ENCODE results near the gene CYB5RL.
"Not testable (repeated sequence)": the region's sequence is repeated elsewhere in the genome, so short reads cannot be mapped to it uniquely, and the experiment has no call there.

Gene CYB5RL

GRCh38 chr1:54199765-54200518 lies at the start of gene CYB5RL, which contains the start of gene MRPL37:
TSS of gene CYB5RL (minus strand) at chr1:54200030. CDS start at chr1:54195616, 4,414 bp downstream.
TSS of gene MRPL37 (plus strand) at chr1:54200167. CDS start at chr1:54200244, 77 bp downstream.
- FAIRE-seq (peak; percentile 73), DNase-seq (ENCODE audit: insufficient read length, low spot score) (peak; percentile 97)
- TF ChIP-seq POLR2A (IDR thresholded peaks at IDR 0.05; ENCODE audit: low read depth, low read length): peak; percentile 48

GRCh38 chr1:54248966-54249365 lies 49.1 kb upstream of the CYB5RL start:
- no peak for FAIRE-seq
- peak; percentile 36 for DNase-seq (ENCODE audit: insufficient read length, low spot score)

GRCh38 chr1:54247863-54248515 lies 48.2 kb upstream of the CYB5RL start:
- TF ChIP-seq POLR2A (IDR thresholded peaks at IDR 0.05; ENCODE audit: low read depth, low read length): no peak
- FAIRE-seq (no peak), DNase-seq (ENCODE audit: insufficient read length, low spot score) (no peak)

More at GRCh38 chr1:54248966-54249365, 49.1 kb upstream of the CYB5RL start:
- TF ChIP-seq POLR2A (IDR thresholded peaks at IDR 0.05; ENCODE audit: low read depth, low read length): no peak

DNA sequence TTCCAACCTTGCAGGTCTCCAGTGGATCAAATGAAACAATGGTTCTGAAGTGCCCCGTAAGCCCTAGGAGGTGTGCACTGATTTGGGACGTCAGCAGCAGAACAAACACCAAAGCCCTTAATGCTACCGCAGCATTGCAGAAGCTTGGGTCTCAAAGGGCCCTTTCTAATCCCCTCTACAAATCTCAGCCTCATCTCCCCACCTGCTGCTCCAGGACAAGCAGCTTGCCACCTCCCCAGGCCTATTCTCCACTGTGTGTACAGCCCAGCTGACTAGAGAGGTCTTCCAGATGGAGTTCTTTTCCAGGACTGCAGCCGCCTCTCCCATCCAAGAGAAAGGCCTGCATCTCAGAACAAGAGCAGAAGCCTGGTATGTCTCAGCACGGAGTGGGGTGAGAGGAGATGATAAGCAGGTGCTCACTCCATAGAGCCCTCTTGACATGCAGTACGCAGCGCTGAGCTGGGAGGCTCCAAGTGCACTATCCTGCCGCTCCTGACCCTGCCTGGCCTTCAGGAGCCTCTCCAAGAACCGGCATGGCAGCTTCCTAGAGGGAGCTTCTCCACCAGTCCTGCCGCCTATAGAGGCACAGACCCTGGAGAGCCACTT lies 46.4 kb upstream of the CYB5RL start:
- no peak for TF ChIP-seq POLR2A (IDR thresholded peaks at IDR 0.05; ENCODE audit: low read depth, low read length)
- no peak for FAIRE-seq
- no peak for DNase-seq (ENCODE audit: insufficient read length, low spot score)

DNA sequence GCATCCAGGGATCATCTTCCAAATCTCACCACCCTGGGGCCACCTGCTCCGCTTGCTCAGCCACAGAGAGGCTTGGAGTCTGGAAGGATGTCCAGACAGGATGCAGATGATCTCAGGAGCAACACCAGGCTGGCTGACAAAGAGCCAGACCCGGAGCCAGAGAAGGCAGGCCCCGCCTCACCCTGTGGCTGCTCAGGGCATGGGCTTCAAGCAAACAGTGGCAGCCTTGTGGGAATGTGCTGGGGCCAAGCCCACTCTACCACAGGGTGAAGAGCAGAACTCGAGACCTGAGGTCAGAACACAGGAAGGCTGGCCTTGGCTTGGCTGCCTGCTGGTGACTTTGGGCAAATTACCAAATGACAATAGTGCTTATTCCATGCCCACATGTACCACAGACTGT lies 45.7 kb upstream of the CYB5RL start:
- no peak for FAIRE-seq
- no peak for TF ChIP-seq POLR2A (IDR thresholded peaks at IDR 0.05; ENCODE audit: low read depth, low read length)
- DNase-seq (ENCODE audit: insufficient read length, low spot score): peak; percentile 29

DNA sequence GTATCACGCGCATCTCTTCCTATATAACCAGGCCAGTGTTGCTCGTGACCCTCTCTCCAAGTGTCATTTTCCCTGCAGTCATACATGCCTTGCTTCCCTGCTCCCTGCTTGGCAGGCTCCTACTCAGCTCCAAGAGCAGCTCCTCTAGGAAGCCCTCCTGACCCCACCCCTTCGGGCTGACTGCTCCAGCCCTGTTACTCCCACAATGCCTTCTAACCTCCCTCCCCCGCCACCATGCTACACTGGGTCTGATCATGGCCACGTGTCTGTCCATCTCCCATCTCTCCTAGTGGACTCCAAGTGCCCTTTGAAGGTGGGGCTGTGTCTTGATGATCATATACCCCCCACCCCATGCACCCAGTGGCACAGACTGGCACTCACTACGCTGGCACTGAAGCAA lies 44.8 kb upstream of the CYB5RL start:
- FAIRE-seq (no peak), DNase-seq (ENCODE audit: insufficient read length, low spot score) (no peak)
- TF ChIP-seq POLR2A (IDR thresholded peaks at IDR 0.05; ENCODE audit: low read depth, low read length): no peak

DNA sequence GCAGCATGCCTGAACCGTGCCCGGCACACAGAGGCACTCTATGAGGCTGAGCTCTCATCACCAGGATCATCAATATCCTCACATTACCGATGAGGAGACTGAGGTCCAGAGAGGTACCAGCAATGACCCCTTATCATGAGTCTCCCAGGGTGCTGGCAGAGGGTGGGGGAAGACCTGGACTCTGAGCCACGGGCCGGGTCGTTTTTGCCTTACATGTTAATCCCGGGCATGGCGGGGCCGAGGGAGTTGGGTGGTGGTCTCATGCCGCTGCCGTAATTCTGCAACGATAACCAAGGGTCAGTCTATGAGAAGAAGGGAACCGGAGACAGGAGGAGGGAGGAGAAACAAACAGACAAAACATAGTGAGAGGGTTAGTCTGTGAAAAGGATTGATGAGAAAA lies 43.2 kb upstream of the CYB5RL start:
- FAIRE-seq (no peak), DNase-seq (ENCODE audit: insufficient read length, low spot score) (no peak)
- TF ChIP-seq POLR2A (IDR thresholded peaks at IDR 0.05; ENCODE audit: low read depth, low read length): no peak

- no peak for TF ChIP-seq POLR2A (IDR thresholded peaks at IDR 0.05; ENCODE audit: low read depth, low read length)
- FAIRE-seq (no peak), DNase-seq (ENCODE audit: insufficient read length, low spot score) (no peak)
These were observed 41.5 kb upstream of the CYB5RL start for GRCh38 chr1:54241364-54241763.

GRCh38 chr1:54240741-54241335 lies 41.0 kb upstream of the CYB5RL start:
- FAIRE-seq (no peak), DNase-seq (ENCODE audit: insufficient read length, low spot score) (no peak)
- TF ChIP-seq POLR2A (IDR thresholded peaks at IDR 0.05; ENCODE audit: low read depth, low read length): no peak

- no peak for TF ChIP-seq POLR2A (IDR thresholded peaks at IDR 0.05; ENCODE audit: low read depth, low read length)
- DNase-seq (ENCODE audit: insufficient read length, low spot score) (no peak), FAIRE-seq (no peak)
These were observed 39.8 kb upstream of the CYB5RL start for GRCh38 chr1:54239631-54240031.

GRCh38 chr1:54239035-54239383 lies 39.2 kb upstream of the CYB5RL start:
- DNase-seq (ENCODE audit: insufficient read length, low spot score): no peak
- TF ChIP-seq POLR2A (IDR thresholded peaks at IDR 0.05; ENCODE audit: low read depth, low read length): no peak
- FAIRE-seq: no peak

DNA sequence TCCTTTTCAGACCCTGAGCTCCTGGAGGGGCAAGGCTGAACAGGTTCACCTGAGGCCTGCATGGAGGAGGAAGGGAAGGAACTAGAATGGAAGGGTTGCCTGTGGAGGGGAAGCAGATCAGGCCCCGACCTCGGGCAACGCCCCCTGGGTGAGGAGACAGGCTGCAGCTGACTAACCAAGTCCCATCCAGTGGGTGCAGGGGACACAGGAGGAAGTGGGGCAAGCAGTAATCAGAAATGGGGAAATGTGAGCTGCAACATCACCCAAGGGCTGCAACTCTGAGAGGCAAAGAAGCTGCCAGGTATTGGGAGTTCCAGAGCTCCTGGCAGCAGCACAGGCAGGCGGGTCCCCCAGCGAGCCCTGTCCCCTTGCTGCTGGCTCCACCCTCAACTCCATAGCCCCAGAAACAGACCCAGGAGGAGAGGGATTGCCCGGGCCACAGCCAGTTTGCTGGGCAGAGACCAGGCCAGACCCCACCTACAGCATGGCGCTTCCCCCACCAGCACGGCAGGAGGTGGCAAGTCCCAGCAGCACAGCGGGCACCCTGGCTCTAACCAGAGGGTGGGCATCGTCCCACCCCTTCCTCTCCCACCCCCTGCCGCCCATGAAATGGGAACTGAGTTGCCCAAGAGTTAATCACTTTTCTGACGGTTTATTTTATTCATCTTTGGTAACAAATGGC lies 38.7 kb upstream of the CYB5RL start:
- no peak for TF ChIP-seq POLR2A (IDR thresholded peaks at IDR 0.05; ENCODE audit: low read depth, low read length)
- DNase-seq (ENCODE audit: insufficient read length, low spot score) (no peak), FAIRE-seq (no peak)

DNA sequence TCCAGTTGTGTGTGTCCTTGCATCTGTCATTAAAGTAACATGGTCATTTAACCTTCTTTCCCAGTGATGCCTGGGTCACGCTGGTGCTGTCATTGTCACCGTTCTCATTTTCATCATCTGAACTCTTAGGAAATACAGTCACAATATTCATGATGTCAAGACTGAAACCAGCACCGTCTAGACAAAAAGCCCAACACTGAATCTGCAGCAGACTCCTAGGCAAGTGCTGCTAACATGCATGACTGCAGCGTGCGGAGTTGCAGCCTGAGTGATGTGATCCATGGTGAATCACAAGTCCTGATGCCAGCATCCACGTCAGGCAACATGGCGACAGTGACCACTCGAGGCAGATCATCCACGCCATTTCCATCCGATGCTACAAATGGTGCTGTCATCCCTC lies 37.8 kb upstream of the CYB5RL start:
- FAIRE-seq: no peak
- TF ChIP-seq POLR2A (IDR thresholded peaks at IDR 0.05; ENCODE audit: low read depth, low read length): no peak
- no peak for DNase-seq (ENCODE audit: insufficient read length, low spot score)

DNA sequence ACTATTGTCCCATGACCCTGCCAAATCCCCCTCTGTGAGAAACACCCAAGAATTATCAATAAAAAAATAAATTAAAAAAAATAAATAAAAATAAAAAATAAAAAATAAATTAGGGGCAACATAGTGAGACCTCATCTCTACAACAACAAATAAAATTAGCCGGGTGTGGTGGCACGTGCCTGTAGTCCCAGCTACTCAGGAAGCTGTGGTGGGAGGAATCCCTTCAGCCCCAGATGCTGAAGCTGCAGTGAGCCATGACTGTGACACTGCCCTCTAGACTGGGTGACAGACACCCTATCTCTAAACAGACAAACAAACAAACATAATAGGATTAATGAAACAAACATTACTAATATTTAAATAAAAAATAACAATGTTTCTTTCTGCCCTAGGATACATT lies 34.5 kb upstream of the CYB5RL start:
- no peak for FAIRE-seq
- no peak for TF ChIP-seq POLR2A (IDR thresholded peaks at IDR 0.05; ENCODE audit: low read depth, low read length)

GRCh38 chr1:54233196-54233595 lies 33.4 kb upstream of the CYB5RL start:
- DNase-seq (ENCODE audit: insufficient read length, low spot score); FAIRE-seq: not testable (repeated sequence)

More for the DNA sequence above, 34.5 kb upstream of the CYB5RL start:
- no peak for DNase-seq (ENCODE audit: insufficient read length, low spot score)

All from H54 (cell line).